HCT116 (cell line): ENCODE measurements around the gene RIPOR2. TPM values are rescaled to one million over a fixed set of nuclear protein-coding genes. Genes with fewer than 3 reads are reported as not detected.
"Not testable (repeated sequence)": the region's sequence is repeated elsewhere in the genome, so short reads cannot be mapped to it uniquely, and the experiment has no call there.

ENCODE experiments used
- ATAC-seq: fragments of 200-7000 bp; cut with Tn5 transposase; 2 replicates; pipeline ENCODE4 v1.9.1; 2020; ENCODE audit warnings: mild to moderate bottlenecking, moderate library complexity
- BruUV-seq: library from RNA; stranded (reverse); fragments of 400-500 nt; replicated peaks from 2 replicates; lab custom pipeline; 2021; lab: Mats Ljungman, UMichigan
- CTCF ChIA-PET: fragments of 300-600 bp; sonication (Branson Sonifier 250); formaldehyde crosslinking; loops from one replicate; lab custom pipeline; 2021; ENCODE audit warnings: antibody characterized with exemption; lab: Charles Lee
- POLR2A ChIA-PET: fragments of 300-600, 350-600 bp; sonication (Branson Sonifier 250); formaldehyde crosslinking; loops from one replicate; lab custom pipeline; 2021; ENCODE audit warnings: antibody characterized with exemption; lab: Charles Lee
- RAD21 ChIA-PET, 2 experiments: fragments of 300-600 bp; sonication (Branson Sonifier 250); formaldehyde crosslinking; loops; one replicate each; lab custom pipeline; 2023; ENCODE audit warnings: low total read pairs in 2 of 2; ENCODE audit not compliant: uncharacterized antibody in 2 of 2, unreplicated experiment in 2 of 2, low non-redundant PET in 1 of 2; lab: Charles Lee
- DNase-seq: peaks from one replicate; pipeline ENCODE4 v3.0.0-alpha.2; 2010; ENCODE audit warnings: low read depth, low spot score
- H2AFZ ChIP-seq: fragments of 200-600 bp; shearing (Covaris generic), sonication (generic); 2 replicates; pipeline ENCODE4 v1.6.1; 2017; ENCODE audit warnings: low read depth, mixed run types, mixed read lengths, antibody characterized with exemption, low read length; ENCODE audit not compliant: poor library complexity, severe bottlenecking
- H3K27ac ChIP-seq: 2 replicates; pipeline ENCODE4 v1.5.1; 2012; ENCODE audit warnings: low read depth, low read length
- H3K27me3 ChIP-seq: fragments of 200-600 bp; sonication (generic); 2 replicates; pipeline ENCODE4 v1.6.1; 2016; ENCODE audit warnings: mixed run types, low read length, mixed read lengths; ENCODE audit not compliant: insufficient read depth
- H3K36me3 ChIP-seq, 2 experiments: fragments of 200-500 bp in 1 of 2; fragments of 200-600 bp in 1 of 2; sonication (Bioruptor generic) in 1 of 2; sonication (generic) in 1 of 2; 2 replicates each; pipeline versions ENCODE4 v1.5.1 to v1.6.1; 2014 to 2016; ENCODE audit warnings: low read length in 2 of 2, inconsistent platforms in 1 of 2, mixed read lengths in 1 of 2, mixed run types in 1 of 2; ENCODE audit not compliant: insufficient read depth in 2 of 2, control insufficient read depth in 1 of 2
- H3K4me1 ChIP-seq, 2 experiments: fragments of 200-600 bp in 1 of 2; sonication (generic) in 1 of 2; 2 replicates each; pipeline versions ENCODE4 v1.5.1 to v1.6.1; 2012 to 2017; ENCODE audit warnings: low read length in 2 of 2, inconsistent platforms in 1 of 2, mild to moderate bottlenecking in 1 of 2, mixed read lengths in 1 of 2, mixed run types in 1 of 2, moderate library complexity in 1 of 2; ENCODE audit not compliant: insufficient read depth in 2 of 2, control insufficient read depth in 1 of 2
- H3K4me2 ChIP-seq: fragments of 200-600 bp; sonication (generic); 2 replicates; pipeline ENCODE4 v1.6.1; 2017; ENCODE audit warnings: mixed run types, low read length, mixed read lengths
- H3K4me3 ChIP-seq, 2 experiments: fragments of 200-600 bp in 1 of 2; sonication (generic) in 1 of 2; replicated peaks in 1 of 2; 2 replicates each; pipeline ENCODE4 v1.5.1; 2011 to 2016; ENCODE audit warnings: low read length in 2 of 2, control low read depth in 1 of 2, low read depth in 1 of 2, mild to moderate bottlenecking in 1 of 2, mixed read lengths in 1 of 2, mixed run types in 1 of 2
- H3K79me2 ChIP-seq: fragments of 200-600 bp; sonication (generic); 2 replicates; pipeline ENCODE4 v1.6.1; 2017; ENCODE audit warnings: mild to moderate bottlenecking, mixed run types, low read length, moderate library complexity, mixed read lengths; ENCODE audit not compliant: insufficient read depth
- H3K9ac ChIP-seq: fragments of 200-600 bp; sonication (generic); 2 replicates; pipeline ENCODE4 v1.6.1; 2016; ENCODE audit warnings: low read length, mixed read lengths
- H3K9me2 ChIP-seq: fragments of 200-600 bp; sonication (generic), shearing (Covaris generic); 2 replicates; pipeline ENCODE4 v1.6.1; 2017; ENCODE audit warnings: mixed run types, mild to moderate bottlenecking, moderate library complexity; ENCODE audit not compliant: insufficient read depth
- H3K9me3 ChIP-seq, 2 experiments: fragments of 200-500 bp in 1 of 2; fragments of 200-600 bp in 1 of 2; sonication (Bioruptor generic) in 1 of 2; sonication (generic) in 1 of 2; 2 replicates each; pipeline ENCODE4 v1.6.1; 2014 to 2017; ENCODE audit warnings: low read length in 2 of 2, mixed read lengths in 2 of 2, inconsistent platforms in 1 of 2, low read depth in 1 of 2, mild to moderate bottlenecking in 1 of 2, mixed run types in 1 of 2, moderate library complexity in 1 of 2; ENCODE audit not compliant: control insufficient read depth in 1 of 2, insufficient read depth in 1 of 2
- H4K20me1 ChIP-seq: fragments of 200-600 bp; sonication (generic), shearing (Covaris generic); 2 replicates; pipeline ENCODE4 v1.6.1; 2017; ENCODE audit warnings: mixed run types, mild to moderate bottlenecking, moderate library complexity; ENCODE audit not compliant: insufficient read depth
- CBX3 ChIP-seq: IDR thresholded peaks from 2 replicates; pipeline ENCODE4 v1.6.1; 2012; ENCODE audit warnings: low read depth
- CTCF ChIP-seq, 3 experiments: fragments of 200-600 bp in 1 of 3; sonication (generic) in 1 of 3; IDR thresholded peaks in 2 of 3; conservative IDR thresholded peaks in 1 of 3; 2 replicates each; pipeline ENCODE4 v1.5.1; 2012 to 2017; ENCODE audit warnings: low read depth in 2 of 3, low read length in 2 of 3, antibody characterized with exemption in 1 of 3, borderline replicate concordance in 1 of 3, control low read depth in 1 of 3, mild to moderate bottlenecking in 1 of 3, mixed read lengths in 1 of 3, mixed run types in 1 of 3, moderate library complexity in 1 of 3; ENCODE audit not compliant: insufficient read depth in 1 of 3
- ELF1 ChIP-seq: IDR thresholded peaks from 2 replicates; pipeline ENCODE4 v1.6.1; 2012; ENCODE audit warnings: low read depth, borderline replicate concordance
- EZH2 ChIP-seq: fragments of 200-600 bp; sonication (generic); IDR thresholded peaks from 2 replicates; pipeline ENCODE4 v1.6.1; 2017; ENCODE audit warnings: antibody characterized with exemption, mixed run types
- FOSL1 ChIP-seq: IDR thresholded peaks from 2 replicates; pipeline ENCODE4 v1.6.1; 2012; ENCODE audit warnings: low read depth
- MAX ChIP-seq: IDR thresholded peaks from 2 replicates; pipeline ENCODE4 v1.6.1; 2012
- POLR2A ChIP-seq: IDR thresholded peaks from 2 replicates; pipeline ENCODE4 v1.7.0; 2011; ENCODE audit warnings: borderline replicate concordance; ENCODE audit not compliant: insufficient read depth, insufficient read length; ENCODE audit errors: extremely low read depth
- SIN3A ChIP-seq: IDR thresholded peaks from 2 replicates; pipeline ENCODE4 v1.6.1; 2012; ENCODE audit warnings: low read depth
- SP1 ChIP-seq: IDR thresholded peaks from 2 replicates; pipeline ENCODE4 v1.6.1; 2012; ENCODE audit warnings: low read depth
- SRF ChIP-seq: IDR thresholded peaks from 2 replicates; pipeline ENCODE4 v1.6.1; 2012; ENCODE audit warnings: low read depth
- TCF7L2 ChIP-seq: IDR thresholded peaks from 2 replicates; pipeline ENCODE4 v1.7.0; 2011; ENCODE audit warnings: borderline replicate concordance, inconsistent platforms; ENCODE audit not compliant: insufficient read depth, insufficient read length; ENCODE audit errors: extremely low read depth
- YY1 ChIP-seq: IDR thresholded peaks from 2 replicates; pipeline ENCODE4 v1.6.1; 2011; ENCODE audit warnings: low read length, low read depth, moderate library complexity, mild to moderate bottlenecking; ENCODE audit not compliant: insufficient replicate concordance; ENCODE audit errors: extremely low read depth
- ZBTB33 ChIP-seq: IDR thresholded peaks from 2 replicates; pipeline ENCODE4 v1.6.1; 2011; ENCODE audit warnings: mild to moderate bottlenecking, low read length, moderate library complexity; ENCODE audit not compliant: insufficient replicate concordance; ENCODE audit errors: extremely low read depth
- ZFX ChIP-seq: fragments of 450-650 bp; IDR thresholded peaks from 2 replicates; pipeline ENCODE4 v1.6.1; 2017
- intact Hi-C: fragments of 100-400 bp; cut with micrococcal nuclease; formaldehyde crosslinking; loops from 2 replicates; pipeline ENCODE4 v1.10.0; 2022
- total RNA-seq: library from RNA; stranded (reverse); gene quantifications from one replicate; pipeline ENCODE4 v1.2.1, GENCODE V29; 2021; ENCODE audit not compliant: unreplicated experiment

RIPOR2 gene
- total RNA-seq, 1 experiment from 2014 or later = 0.44 TPM

GRCh38 chr6:24914082-24914481, 21.7 kb downstream of the RIPOR2 start:
- RAD21 ChIA-PET, H3K27ac ChIP-seq, BruUV-seq, H3K36me3 ChIP-seq, intact Hi-C loops, H3K4me3 ChIP-seq, H3K27me3 ChIP-seq, ATAC-seq, H4K20me1 ChIP-seq, H3K4me2 ChIP-seq, H3K9ac ChIP-seq, H3K9me2 ChIP-seq, DNase-seq, CTCF ChIA-PET, H3K4me1 ChIP-seq, H3K79me2 ChIP-seq, H3K9me3 ChIP-seq, H2AFZ ChIP-seq, POLR2A ChIA-PET: not testable (repeated sequence)

- Histone ChIP-seq H3K9ac (no peak overlapping the region), H3K9me2 (no peaks in the 10 kb centered on the region), H3K4me2 (no peak overlapping the region), H3K9me3 (no peaks in the 10 kb centered on the region), H4K20me1 (no peaks in the 10 kb centered on the region), H3K27me3 (peaks cover 4% of the 10 kb centered on the region; the same call in 1 of the 2 replicates), H3K36me3 (no peaks in the 10 kb centered on the region), H3K27ac (no peak overlapping the region), H3K4me1 (no peaks in the 10 kb centered on the region), H2AFZ (no peak overlapping the region)
- intact Hi-C loops = no loop called here
- BruUV-seq = no TSS peak
- no peak for ATAC-seq
- CTCF ChIA-PET = no interaction called here
- DNase-seq = no peak
- TF ChIP-seq EZH2 = no peak
- no peak for TF ChIP-seq SIN3A
- no peak for TF ChIP-seq SRF
- no peak for TF ChIP-seq MAX
- TF ChIP-seq POLR2A = no peak
- TF ChIP-seq YY1 = no peak
- TF ChIP-seq ZFX = no peak
- no peak for TF ChIP-seq ZBTB33
- TF ChIP-seq TCF7L2 = no peak
- TF ChIP-seq CTCF (IDR thresholded peaks at IDR 0.05 in 2 of 3, conservative IDR thresholded peaks at IDR 0.05 in 1 of 3; ENCODE audit: borderline replicate concordance in 1 of 3, insufficient read depth in 1 of 3, low read depth in 2 of 3, low read length in 2 of 3) = no peak
- no peak for TF ChIP-seq FOSL1
- no peak for TF ChIP-seq SP1
- TF ChIP-seq CBX3 = no peak
- TF ChIP-seq ELF1 = no peak
- TF ChIP-seq, all 23 proteins: peak for 0
- H3K4me3 ChIP-seq = no peak overlapping the region
- no peaks in the 10 kb centered on the region for H3K79me2 ChIP-seq
- ChIA-PET POLR2A (no interaction called here), RAD21 (no interaction called here)
Measured at GRCh38 chr6:24911796-24912382, 23.9 kb downstream of the RIPOR2 start.
